Measurements from ENCODE around the gene CDK1.

The CDK1 gene

GRCh38 chr10:60769406-60769805 lies 8.9 kb upstream of the CDK1 start:
- TF ChIP-seq CTCF (IDR thresholded peaks at IDR 0.05; ENCODE audit: extremely low read depth, missing control alignments) = no peak
- DNase-seq (ENCODE audit: low spot score) = no peak

- no peak for DNase-seq (ENCODE audit: low spot score)
- no peak for TF ChIP-seq CTCF (IDR thresholded peaks at IDR 0.05; ENCODE audit: extremely low read depth, missing control alignments)
Measured at GRCh38 chr10:60777696-60778213, 523 bp upstream of the CDK1 start.

GRCh38 chr10:60778971-60779796 lies 906 bp downstream of the CDK1 start:
- DNase-seq (ENCODE audit: low spot score) = no peak
- TF ChIP-seq CTCF (IDR thresholded peaks at IDR 0.05; ENCODE audit: extremely low read depth, missing control alignments) = no peak

- DNase-seq (ENCODE audit: low spot score) = no peak
Measured at GRCh38 chr10:60781661-60782060, 3.4 kb downstream of the CDK1 start.

GRCh38 chr10:60784641-60785040 lies 6.4 kb downstream of the CDK1 start:
- no peak for TF ChIP-seq CTCF (IDR thresholded peaks at IDR 0.05; ENCODE audit: extremely low read depth, missing control alignments)
- DNase-seq (ENCODE audit: low spot score) = no peak

More at GRCh38 chr10:60781661-60782060, 3.4 kb downstream of the CDK1 start:
- TF ChIP-seq CTCF (IDR thresholded peaks at IDR 0.05; ENCODE audit: extremely low read depth, missing control alignments) = no peak

- no peak for TF ChIP-seq CTCF (IDR thresholded peaks at IDR 0.05; ENCODE audit: extremely low read depth, missing control alignments)
- DNase-seq (ENCODE audit: low spot score) = no peak
Measured at GRCh38 chr10:60788544-60788943, 10.3 kb downstream of the CDK1 start.

- no peak for DNase-seq (ENCODE audit: low spot score)
- no peak for TF ChIP-seq CTCF (IDR thresholded peaks at IDR 0.05; ENCODE audit: extremely low read depth, missing control alignments)
Measured at GRCh38 chr10:60789340-60789739, 11.1 kb downstream of the CDK1 start.

Data from GM20000 (cell line).